Measurements from ENCODE around the gene LDB1. TPM values are rescaled to one million over a fixed set of nuclear protein-coding genes. Genes with fewer than 3 reads are reported as not detected.

The LDB1 gene
- total and polyA plus RNA-seq, 2 of the 13 experiments (the other 11 are each of a cell fraction or from before 2014, with no cell fraction given) = 17.2 to 45.5 TPM

DNA sequence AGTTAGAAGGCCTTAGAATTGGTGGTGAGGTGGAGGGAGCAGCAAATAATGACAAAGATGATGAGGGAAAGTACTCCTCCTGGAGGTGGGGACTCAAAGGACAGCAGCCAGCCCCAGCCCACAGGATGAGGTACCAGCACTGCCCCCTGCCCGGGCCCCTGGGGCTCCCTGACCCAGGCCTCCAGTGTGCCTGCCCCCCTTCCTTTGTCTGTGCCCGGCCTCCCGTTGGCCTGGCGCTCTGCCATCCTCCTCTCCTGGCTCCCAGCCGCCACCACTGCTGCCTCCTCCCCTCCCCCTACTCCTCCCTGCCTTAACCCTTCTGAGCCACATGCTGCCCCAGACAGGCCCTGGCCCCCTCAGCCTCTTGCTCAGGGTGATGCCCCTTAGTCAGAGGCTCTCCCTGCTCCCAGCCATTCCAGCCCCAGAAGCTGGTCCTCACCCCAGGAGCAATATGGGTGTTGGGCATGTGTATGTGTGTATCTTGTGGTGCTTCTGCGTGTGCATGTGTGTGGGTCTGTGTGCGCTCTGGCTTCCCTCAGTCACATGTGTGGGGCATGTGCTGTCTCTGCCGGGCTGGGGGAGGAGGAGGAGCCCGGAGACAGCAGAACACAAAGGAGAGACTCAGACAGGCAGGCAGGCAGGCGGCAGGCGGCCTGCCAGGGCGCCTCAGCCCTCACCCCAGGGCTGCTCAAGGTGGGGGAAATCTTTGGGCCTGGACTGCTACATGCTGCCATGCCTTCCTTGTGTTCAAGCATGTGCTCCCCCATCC, 2.6 kb downstream of the LDB1 start (continued):
- TF ChIP-seq, protein P1, sequence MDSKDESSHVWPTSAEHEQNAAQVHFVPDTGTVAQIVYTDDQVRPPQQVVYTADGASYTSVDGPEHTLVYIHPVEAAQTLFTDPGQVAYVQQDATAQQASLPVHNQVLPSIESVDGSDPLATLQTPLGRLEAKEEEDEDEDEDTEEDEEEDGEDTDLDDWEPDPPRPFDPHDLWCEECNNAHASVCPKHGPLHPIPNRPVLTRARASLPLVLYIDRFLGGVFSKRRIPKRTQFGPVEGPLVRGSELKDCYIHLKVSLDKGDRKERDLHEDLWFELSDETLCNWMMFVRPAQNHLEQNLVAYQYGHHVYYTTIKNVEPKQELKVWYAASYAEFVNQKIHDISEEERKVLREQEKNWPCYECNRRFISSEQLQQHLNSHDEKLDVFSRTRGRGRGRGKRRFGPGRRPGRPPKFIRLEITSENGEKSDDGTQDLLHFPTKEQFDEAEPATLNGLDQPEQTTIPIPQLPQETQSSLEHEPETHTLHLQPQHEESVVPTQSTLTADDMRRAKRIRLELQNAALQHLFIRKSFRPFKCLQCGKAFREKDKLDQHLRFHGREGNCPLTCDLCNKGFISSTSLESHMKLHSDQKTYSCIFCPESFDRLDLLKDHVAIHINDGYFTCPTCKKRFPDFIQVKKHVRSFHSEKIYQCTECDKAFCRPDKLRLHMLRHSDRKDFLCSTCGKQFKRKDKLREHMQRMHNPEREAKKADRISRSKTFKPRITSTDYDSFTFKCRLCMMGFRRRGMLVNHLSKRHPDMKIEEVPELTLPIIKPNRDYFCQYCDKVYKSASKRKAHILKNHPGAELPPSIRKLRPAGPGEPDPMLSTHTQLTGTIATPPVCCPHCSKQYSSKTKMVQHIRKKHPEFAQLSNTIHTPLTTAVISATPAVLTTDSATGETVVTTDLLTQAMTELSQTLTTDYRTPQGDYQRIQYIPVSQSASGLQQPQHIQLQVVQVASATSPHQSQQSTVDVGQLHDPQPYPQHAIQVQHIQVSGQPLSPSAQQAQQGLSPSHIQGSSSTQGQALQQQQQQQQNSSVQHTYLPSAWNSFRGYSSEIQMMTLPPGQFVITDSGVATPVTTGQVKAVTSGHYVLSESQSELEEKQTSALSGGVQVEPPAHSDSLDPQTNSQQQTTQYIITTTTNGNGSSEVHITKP (CRISPR knock-in tag; IDR thresholded peaks at IDR 0.05; ENCODE audit: low read depth) = peak; percentile 25; the same call in 1 of the 2 replicates
- no peak for TF ChIP-seq MATR3 (CRISPR knock-in tag; IDR thresholded peaks at IDR 0.05)
- TF ChIP-seq, protein P2, sequence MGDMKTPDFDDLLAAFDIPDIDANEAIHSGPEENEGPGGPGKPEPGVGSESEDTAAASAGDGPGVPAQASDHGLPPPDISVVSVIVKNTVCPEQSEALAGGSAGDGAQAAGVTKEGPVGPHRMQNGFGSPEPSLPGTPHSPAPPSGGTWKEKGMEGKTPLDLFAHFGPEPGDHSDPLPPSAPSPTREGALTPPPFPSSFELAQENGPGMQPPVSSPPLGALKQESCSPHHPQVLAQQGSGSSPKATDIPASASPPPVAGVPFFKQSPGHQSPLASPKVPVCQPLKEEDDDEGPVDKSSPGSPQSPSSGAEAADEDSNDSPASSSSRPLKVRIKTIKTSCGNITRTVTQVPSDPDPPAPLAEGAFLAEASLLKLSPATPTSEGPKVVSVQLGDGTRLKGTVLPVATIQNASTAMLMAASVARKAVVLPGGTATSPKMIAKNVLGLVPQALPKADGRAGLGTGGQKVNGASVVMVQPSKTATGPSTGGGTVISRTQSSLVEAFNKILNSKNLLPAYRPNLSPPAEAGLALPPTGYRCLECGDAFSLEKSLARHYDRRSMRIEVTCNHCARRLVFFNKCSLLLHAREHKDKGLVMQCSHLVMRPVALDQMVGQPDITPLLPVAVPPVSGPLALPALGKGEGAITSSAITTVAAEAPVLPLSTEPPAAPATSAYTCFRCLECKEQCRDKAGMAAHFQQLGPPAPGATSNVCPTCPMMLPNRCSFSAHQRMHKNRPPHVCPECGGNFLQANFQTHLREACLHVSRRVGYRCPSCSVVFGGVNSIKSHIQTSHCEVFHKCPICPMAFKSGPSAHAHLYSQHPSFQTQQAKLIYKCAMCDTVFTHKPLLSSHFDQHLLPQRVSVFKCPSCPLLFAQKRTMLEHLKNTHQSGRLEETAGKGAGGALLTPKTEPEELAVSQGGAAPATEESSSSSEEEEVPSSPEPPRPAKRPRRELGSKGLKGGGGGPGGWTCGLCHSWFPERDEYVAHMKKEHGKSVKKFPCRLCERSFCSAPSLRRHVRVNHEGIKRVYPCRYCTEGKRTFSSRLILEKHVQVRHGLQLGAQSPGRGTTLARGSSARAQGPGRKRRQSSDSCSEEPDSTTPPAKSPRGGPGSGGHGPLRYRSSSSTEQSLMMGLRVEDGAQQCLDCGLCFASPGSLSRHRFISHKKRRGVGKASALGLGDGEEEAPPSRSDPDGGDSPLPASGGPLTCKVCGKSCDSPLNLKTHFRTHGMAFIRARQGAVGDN (CRISPR knock-in tag; IDR thresholded peaks at IDR 0.05) = peak; percentile 92
- no peak for TF ChIP-seq ZZZ3 (CRISPR knock-in tag; IDR thresholded peaks at IDR 0.05; ENCODE audit: borderline replicate concordance)
- TF ChIP-seq ZFP36L2 (CRISPR knock-in tag; IDR thresholded peaks at IDR 0.05) = no peak
- TF ChIP-seq, protein P3, sequence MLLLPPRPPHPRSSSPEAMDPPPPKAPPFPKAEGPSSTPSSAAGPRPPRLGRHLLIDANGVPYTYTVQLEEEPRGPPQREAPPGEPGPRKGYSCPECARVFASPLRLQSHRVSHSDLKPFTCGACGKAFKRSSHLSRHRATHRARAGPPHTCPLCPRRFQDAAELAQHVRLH (CRISPR knock-in tag; IDR thresholded peaks at IDR 0.05; ENCODE audit: borderline replicate concordance, low read depth) = no peak
- TF ChIP-seq ZNF101 (CRISPR knock-in tag; IDR thresholded peaks at IDR 0.05; ENCODE audit: borderline replicate concordance, low read depth) = no peak
- TF ChIP-seq, protein P4, sequence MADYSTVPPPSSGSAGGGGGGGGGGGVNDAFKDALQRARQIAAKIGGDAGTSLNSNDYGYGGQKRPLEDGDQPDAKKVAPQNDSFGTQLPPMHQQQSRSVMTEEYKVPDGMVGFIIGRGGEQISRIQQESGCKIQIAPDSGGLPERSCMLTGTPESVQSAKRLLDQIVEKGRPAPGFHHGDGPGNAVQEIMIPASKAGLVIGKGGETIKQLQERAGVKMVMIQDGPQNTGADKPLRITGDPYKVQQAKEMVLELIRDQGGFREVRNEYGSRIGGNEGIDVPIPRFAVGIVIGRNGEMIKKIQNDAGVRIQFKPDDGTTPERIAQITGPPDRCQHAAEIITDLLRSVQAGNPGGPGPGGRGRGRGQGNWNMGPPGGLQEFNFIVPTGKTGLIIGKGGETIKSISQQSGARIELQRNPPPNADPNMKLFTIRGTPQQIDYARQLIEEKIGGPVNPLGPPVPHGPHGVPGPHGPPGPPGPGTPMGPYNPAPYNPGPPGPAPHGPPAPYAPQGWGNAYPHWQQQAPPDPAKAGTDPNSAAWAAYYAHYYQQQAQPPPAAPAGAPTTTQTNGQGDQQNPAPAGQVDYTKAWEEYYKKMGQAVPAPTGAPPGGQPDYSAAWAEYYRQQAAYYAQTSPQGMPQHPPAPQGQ (CRISPR knock-in tag; IDR thresholded peaks at IDR 0.05; ENCODE audit: borderline replicate concordance) = no peak
- TF ChIP-seq FOXM1 (CRISPR knock-in tag; IDR thresholded peaks at IDR 0.05) = no peak
- no peak for TF ChIP-seq KLF13 (CRISPR knock-in tag; IDR thresholded peaks at IDR 0.05)
- TF ChIP-seq SP5 (CRISPR knock-in tag; IDR thresholded peaks at IDR 0.05; ENCODE audit: borderline replicate concordance, low read depth) = no peak
- no peak for TF ChIP-seq ZMAT3 (CRISPR knock-in tag; conservative IDR thresholded peaks at IDR 0.05)
- TF ChIP-seq ZNF143 (CRISPR knock-in tag; IDR thresholded peaks at IDR 0.05) = no peak
- no peak for TF ChIP-seq CC2D1A (CRISPR knock-in tag; IDR thresholded peaks at IDR 0.05)
- TF ChIP-seq GATAD1 (CRISPR knock-in tag; IDR thresholded peaks at IDR 0.05) = 0 out of 2 replicates have a peak, but pooled peaks have one; percentile 27
- TF ChIP-seq PITX1 (CRISPR knock-in tag; IDR thresholded peaks at IDR 0.05) = no peak
- TF ChIP-seq, protein P5, sequence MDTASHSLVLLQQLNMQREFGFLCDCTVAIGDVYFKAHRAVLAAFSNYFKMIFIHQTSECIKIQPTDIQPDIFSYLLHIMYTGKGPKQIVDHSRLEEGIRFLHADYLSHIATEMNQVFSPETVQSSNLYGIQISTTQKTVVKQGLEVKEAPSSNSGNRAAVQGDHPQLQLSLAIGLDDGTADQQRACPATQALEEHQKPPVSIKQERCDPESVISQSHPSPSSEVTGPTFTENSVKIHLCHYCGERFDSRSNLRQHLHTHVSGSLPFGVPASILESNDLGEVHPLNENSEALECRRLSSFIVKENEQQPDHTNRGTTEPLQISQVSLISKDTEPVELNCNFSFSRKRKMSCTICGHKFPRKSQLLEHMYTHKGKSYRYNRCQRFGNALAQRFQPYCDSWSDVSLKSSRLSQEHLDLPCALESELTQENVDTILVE (CRISPR knock-in tag; IDR thresholded peaks at IDR 0.05) = 0 out of 2 replicates have a peak, but pooled peaks have one; percentile 34
- TF ChIP-seq CCAR2 (optimal IDR thresholded peaks at IDR 0.05; ENCODE audit: low read depth, low read length) = no peak
